Activated CD8-positive, alpha-beta memory T cell treated with anti-CD3 and anti-CD28 coated beads for 24 hours (primary cell): Measurements from ENCODE around the gene IBA57.

Experiments used
- DNase-seq: peaks from one replicate; pipeline ENCODE4 v3.0.0-alpha.2; 2020

Gene IBA57

DNA sequence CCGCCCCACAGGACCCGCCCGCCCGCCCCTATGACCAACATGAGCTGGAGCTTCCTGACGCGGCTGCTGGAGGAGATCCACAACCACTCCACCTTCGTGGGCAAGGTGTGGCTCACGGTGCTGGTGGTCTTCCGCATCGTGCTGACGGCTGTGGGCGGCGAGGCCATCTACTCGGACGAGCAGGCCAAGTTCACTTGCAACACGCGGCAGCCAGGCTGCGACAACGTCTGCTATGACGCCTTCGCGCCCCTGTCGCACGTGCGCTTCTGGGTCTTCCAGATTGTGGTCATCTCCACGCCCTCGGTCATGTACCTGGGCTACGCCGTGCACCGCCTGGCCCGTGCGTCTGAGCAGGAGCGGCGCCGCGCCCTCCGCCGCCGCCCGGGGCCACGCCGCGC, 7.9 kb upstream of the IBA57 start:
- no peak for DNase-seq

DNA sequence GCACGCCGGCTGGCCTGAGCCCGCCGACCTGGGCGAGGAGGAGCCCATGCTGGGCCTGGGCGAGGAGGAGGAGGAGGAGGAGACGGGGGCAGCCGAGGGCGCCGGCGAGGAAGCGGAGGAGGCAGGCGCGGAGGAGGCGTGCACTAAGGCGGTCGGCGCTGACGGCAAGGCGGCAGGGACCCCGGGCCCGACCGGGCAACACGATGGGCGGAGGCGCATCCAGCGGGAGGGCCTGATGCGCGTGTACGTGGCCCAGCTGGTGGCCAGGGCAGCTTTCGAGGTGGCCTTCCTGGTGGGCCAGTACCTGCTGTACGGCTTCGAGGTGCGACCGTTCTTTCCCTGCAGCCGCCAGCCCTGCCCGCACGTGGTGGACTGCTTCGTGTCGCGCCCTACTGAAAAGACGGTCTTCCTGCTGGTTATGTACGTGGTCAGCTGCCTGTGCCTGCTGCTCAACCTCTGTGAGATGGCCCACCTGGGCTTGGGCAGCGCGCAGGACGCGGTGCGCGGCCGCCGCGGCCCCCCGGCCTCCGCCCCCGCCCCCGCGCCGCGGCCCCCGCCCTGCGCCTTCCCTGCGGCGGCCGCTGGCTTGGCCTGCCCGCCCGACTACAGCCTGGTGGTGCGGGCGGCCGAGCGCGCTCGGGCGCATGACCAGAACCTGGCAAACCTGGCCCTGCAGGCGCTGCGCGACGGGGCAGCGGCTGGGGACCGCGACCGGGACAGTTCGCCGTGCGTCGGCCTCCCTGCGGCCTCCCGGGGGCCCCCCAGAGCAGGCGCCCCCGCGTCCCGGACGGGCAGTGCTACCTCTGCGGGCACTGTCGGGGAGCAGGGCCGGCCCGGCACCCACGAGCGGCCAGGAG, 7.2 kb upstream of the IBA57 start:
- DNase-seq, result no peak

DNA sequence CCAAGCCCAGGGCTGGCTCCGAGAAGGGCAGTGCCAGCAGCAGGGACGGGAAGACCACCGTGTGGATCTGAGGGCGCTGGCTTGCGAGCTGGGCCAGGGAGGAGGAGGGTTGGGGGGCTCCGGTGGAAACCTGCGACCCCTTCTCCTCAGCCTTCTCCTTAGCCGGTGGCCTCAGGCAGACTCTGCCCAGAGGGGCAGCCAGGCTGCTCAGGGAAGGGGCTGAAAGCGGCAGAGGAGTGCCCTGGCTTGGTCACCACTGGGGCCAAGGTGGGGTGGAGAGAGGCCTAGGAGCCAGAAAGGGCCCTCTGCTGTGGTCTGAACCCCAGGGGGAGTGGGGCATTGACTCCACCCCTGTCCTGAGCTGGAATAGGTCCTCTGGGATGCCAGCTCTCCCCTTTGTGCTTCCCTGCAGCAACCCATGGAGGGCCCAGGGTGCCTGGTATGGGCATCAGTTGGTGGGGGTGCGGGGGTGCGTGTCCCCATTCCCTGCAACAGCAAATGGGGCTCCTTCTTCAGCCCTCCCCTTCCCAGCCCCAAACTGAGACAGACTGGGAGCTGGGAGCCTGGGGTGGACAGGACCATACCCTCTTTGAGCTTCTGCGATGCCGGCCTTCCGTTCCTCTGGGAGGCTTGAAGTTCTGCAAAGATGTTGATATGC, 6.5 kb upstream of the IBA57 start:
- no peak for DNase-seq

DNA sequence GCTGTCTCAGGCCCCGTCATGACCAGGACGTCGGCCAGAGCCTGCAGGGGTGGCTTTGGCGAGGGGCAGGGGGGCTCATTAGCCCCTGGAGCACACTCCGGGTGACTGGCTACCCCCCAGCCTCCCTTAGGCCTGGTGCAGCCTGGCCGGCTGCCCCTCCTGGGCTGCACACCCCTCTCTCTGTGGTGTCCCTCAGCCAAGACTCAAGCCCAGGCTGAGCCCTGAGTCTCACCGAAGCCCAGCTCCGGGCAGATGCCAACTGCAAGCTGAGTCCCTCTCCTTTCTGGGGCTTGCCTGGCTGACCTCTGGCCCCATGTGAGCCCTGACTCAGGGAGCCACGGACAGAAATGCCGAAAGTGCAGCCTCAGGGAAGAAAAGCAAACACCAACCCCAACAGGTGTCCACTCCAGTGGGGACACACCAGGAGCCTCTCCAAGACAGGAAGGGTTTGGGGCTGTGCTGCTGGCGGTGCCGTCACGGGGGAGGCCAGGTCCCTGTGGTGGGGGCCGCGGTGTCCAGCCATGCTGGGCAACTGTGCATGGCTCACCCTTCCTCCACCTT, 5.3 kb upstream of the IBA57 start:
- DNase-seq, result no peak

DNA sequence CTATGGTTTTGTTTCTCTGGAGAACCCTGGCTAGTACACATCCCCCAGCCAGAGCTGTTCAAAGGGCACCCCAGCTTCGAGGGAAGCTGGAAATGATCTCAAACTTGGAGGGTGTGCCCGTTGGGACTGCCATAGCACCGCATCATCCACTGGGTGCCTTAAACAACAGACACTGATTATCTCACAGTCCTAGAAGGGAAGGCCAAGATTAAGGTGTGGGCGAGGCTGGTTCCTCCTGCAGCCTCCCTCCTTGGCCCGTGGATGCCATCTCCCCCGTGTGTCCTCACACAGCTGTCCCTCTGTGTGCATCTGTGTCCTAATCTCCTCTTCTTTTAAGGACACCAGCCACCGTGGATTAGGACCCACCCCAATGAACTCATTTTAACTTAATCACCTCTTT, 4.2 kb upstream of the IBA57 start:
- no peak for DNase-seq

DNA sequence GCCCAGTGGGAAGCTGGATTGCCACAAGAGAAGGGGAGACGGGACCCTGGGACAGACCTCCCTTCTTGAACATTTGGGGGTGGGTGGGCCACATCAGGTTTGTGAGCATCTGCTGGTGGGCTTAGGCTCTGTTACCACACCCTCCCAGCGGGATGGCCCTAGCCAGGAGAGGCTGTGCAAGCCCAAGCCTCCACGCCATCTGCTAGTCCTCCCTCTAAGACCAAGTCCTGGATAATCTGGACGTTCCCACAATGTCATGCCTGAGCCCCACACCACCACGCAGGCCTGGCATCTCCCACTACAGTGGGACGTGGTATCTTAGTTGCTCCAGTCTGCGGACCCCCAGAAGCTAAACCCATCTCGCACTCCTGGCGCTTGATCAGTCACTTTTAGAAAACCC, 3.7 kb upstream of the IBA57 start:
- no peak for DNase-seq

DNA sequence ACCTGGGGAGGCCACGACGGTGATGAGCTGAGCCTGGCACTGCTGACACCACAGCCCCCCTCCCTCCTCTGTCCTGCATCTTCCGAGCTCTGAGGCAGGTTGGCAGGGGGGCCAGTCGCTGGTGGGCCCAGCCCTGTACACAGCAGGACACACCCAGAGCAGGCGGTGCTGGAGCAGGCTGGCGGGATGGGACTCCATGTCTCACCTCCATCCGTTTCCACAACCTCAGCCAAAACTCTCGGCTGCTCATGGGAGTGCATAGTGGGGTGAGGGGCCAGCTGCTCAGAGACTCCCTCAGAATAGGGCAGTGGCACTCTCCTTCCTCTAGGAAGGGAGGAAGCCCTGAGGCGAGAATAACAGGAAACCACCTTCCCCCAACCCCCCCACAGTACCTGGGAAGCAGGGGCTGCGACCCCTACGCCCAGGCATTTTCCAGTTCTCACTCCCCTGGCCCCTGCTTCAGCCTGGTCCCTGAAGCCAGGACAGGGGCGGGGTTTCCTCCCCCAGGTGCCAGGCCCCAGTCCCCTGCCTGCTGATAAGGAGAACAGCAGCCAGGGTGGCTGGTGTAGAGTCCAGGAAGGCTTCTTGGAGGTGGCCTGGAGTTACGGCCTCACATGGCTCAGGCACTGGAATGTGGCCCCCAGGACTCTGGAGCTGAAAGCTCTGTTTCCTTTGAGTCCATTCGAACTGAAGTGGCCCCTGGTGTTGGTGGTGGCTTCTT, 3.2 kb upstream of the IBA57 start:
- no peak for DNase-seq

DNA sequence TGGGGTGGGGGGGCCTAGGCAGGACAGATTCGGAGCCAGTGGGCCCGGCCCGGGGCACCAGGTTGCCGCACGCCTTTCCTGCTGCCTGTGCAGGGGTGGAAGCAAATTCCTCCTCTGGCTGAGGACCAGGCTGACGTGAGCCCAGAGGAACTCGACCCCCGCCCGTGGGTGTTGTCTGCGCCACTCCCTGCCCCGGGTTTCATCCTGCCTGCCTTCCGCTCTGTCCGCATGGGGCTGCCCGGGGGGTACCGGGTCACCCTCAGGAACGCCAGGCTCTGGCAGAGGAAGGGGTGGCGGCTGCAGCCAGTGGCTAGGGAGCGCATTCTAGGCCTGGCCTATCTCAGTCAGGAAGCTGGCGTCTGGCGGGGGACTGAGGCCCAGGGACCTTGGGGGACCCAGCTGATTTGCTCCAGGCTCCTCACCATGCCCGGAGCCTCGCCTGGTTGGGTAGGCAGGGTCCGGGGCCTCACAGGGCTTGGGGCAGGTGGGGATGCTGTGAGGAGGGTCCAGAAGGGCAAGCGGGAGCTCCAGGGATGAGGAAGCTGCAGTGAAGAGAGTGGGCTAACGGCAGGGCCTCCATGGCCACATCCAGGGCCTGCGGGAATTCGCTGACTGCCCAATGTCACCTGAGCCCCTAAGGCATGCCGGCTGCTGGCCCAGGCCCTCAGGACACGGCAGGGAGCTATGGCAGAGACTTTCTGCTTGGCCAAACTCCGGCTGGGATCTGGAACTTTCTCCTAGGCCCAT, 2.4 kb upstream of the IBA57 start:
- no peak for DNase-seq

DNA sequence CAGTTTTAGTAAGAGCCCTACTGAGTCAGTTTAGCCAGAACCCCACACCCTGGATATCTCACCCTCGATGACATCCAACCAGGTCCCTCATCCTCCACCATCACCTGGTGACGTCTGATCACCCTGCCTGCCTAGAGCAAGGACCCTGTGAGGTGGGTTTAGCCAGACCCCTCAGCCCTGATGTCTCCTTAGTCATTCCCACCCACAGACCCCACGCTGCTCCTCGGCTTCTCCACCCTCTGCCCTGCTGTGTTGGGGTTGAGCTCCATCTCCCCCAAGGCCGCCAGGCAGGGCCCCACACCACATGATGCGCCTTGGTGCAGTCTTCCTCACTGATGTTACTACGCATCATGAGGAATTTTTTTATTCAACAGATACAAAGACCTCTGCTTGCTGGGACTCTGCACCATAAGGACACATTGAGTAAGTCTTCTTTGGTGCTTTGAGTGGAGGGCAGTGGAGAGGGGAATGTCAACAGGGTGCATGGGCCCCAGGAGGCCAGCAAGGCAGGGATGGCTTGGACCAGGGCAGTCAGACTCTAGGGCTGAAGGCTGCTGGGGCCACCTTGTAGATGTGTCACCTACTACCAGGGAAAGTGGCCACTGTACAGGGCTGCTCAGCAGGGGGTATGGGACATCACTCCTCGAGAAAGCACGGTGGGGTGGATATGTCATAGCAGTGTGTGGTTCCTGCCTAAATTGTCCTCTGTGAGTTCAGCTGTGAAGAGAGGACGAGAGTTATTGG, 1.7 kb upstream of the IBA57 start:
- DNase-seq, result no peak

DNA sequence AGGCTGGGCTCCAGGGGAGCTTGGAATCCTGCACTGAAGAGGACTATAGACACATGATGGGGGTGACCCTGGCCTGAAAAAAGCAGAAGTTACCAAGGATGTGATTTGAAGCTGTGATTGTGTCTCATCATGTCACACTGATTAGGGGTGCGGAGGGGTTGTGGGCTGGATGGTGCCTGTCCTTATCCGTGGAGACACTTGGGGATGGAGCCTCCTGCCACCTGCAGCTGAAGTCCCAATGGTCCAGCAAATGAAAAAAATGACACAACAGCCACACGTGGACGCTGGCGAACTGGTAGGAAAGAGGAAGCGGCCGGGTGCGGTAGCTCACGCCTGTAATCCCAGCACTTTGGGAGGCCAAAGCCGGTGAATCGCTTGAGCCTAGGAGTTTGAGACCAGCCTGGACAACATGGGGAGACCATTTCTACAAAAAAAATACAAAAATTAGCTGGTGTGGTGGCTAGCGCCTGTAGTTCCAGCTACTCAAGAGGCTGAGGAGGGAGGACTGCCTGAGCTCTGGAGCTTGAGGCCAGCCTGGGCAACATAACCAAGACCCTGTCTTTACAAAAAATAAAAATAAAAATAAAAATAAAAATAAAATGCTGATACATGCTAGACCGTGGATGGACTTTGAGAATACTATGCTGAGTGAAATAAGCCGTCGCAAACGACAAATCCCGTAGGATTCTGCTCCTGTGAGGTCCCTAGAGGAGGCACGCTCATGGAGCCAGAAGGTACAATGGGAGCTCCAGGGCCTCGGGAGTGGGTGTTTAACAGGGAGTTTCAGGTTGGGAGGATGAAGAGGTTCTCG, 838 bp upstream of the IBA57 start:
- DNase-seq, result no peak

DNA sequence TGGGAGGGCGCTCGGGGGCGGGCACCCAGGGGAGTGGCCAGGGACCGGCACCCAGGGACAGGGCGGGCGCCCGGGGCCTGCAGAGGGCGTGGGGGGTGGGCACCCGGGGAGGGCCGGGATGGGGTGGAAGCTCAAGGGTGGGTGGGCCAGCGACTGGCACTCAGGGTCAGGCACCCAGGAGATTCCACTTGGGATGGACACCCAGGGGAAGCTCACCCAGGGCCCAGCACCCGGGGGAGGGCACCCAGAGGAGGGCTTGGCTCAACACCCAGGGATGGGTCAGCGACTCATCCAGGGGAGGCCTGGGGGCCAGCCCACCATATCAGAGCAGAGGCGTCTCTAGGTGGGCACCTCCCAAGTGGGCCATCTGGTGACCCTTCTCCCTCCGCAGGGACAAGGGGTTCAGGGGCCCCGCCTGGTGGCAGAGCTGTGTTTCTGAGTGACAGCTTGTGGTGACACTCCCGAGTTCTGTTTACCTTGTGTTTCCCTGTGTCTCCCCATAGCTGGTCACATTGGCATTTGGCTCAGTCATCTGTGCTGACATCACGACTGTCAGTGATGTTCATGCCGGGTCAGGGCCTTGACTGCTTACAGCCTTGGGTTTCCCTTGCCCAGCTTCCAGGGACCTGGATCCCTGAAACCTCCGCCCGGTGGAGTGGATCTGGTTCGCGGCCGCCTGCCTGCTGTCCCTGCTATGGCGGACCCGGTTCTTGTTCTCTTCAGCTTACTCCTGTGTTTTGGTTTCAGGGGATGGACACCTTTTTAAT, 749 bp downstream of the IBA57 start:
- no peak for DNase-seq

DNA sequence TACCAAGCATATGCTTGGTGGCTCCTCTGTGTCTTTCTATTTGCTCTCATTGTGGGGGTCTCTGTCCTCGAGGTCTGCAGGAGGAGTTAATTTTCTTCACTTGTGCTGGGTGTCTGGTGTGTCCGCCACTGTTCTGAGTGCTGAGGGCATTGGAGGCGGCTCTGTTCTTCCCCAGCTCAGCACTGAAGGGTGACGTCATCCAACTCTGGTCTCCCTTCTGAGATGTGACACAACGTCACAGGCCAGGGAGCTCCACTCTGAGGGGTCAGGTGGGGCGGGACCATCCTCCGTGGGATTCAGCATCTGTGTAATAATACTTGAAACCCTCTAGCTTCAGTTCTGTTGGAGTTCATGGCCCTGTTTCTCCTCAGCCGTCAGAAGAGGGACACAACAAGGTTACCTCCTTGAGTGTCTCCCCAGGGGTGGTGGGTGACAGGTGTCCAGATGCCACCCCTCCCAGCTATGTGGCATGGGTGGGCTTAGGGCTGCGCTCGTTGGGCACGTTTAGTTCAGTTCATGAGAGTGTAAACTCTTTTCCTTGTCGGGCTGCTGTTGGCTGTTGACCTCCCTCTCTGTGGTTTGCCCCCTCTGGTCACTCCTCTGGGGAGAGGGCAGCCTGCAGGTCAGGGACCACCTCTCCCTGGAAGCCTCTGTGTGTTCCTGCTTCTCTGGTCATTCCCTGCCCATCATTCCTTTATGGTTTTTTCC, 3.1 kb downstream of the IBA57 start:
- DNase-seq, result no peak

DNA sequence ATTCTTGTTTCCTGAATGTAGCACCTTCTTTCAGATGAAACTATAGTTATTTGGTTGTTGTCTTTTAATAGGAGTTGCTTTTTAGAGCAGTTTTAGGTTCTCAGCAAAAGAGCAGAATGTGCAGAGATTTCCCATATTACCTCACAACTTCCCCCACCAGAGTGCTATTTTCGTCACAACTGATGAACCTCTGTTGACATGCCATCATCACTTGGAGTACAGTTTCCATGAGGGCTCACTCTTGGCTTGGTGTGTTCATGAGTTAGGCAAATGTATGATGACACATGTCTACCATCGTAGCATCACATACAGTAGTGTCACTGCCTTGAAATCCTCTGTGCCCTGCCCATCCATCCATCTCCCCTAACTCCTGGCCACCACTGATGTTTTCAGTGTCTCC, 3.7 kb downstream of the IBA57 start:
- no peak for DNase-seq

DNA sequence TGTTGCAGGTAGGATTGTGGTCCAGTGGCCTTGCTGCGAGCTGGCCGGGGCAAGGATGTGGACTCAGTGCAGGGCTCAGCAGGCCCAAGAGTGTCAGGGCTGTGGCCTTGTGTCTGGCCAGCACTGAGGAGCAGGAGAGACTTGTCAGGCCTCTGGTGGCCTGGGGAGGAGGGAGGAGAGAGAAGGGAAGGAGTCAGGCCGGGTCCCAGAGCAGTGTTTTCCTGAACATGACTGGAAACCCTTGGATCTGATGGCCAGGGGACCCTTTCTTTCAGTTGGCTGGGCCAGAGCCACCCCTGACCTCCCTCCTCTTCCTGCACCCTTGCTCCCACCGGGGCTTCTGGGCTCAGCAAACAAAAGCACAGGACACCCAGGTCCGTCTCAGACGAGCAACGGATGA, 5.1 kb downstream of the IBA57 start:
- DNase-seq, result no peak

DNA sequence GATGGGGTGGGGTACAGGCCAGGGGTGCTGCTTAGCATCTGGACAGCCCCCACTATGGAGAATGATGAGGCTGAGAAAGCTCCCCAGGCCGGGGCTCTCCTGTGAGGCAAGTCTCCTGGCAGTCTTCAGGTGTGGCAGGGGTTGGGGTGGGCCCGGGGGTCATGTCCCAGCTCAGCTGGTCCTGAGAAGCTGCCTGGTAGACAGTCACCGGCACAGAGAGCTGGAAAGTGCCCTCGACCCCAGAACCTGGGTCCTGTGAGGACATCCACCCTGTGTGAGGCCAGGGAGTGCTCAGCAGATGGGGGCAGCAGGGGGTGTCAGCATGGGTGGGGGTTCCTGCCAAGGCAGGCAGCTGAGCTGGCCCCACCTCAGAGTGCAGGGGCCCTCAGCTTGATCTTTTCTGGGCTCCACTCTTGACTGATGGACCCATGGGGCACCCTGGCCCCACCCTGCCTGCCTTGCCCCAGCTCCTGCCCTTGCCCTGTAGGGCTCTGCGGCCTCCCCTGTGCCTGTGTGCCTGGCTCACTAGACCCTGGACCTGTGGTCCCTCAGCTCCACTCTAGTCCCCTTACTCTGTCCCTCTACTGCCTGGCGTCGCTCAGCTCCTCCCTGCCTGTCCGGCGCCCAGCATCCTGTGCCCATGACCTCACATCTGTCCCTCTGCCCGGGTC, 5.8 kb downstream of the IBA57 start:
- no peak for DNase-seq

DNA sequence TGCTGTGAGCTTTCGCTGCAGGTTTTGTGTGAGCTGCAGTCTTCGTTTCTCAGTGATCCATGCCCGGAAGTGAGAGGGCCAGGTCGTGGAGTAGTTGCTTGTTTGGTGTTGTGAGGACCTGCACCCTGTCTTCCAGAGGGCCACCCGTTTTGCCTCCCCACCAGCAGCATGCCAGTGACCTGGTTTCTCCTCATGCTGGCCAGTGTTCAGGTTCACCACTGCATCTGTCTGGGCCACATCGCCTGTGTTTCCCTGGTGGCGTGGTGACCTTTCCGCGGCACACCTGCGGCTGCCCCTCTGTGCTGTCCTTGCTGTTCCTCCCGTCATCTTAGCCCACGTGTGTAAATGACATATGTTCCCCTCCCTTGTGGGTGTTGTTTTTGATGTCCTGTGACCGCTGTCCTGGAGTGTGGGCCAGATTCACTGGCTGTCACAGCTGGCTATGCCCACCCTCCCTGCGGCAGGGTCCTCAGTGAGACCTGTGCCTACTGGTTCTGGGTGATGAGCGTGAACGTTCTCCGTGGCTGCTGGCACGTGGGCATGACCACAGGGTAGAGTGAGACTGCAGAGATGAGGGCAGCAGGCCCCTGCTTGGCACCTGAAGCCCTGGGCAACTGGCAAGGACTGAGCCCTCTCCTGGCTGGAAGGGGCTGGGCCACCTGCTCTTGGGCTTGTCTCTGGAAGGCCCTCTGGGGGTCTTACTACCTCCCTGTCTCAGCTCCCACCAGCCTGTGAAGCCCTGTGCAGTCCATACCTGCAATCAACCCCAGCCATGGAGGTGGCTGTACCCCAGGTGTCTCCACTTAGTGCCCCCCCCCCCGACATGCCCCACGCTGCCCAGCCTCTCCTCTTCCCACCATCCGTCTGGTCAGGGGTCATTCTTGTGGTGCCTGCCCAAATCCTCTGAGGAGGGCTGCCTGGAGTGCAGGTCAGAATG, 7.3 kb downstream of the IBA57 start:
- DNase-seq, result no peak

DNA sequence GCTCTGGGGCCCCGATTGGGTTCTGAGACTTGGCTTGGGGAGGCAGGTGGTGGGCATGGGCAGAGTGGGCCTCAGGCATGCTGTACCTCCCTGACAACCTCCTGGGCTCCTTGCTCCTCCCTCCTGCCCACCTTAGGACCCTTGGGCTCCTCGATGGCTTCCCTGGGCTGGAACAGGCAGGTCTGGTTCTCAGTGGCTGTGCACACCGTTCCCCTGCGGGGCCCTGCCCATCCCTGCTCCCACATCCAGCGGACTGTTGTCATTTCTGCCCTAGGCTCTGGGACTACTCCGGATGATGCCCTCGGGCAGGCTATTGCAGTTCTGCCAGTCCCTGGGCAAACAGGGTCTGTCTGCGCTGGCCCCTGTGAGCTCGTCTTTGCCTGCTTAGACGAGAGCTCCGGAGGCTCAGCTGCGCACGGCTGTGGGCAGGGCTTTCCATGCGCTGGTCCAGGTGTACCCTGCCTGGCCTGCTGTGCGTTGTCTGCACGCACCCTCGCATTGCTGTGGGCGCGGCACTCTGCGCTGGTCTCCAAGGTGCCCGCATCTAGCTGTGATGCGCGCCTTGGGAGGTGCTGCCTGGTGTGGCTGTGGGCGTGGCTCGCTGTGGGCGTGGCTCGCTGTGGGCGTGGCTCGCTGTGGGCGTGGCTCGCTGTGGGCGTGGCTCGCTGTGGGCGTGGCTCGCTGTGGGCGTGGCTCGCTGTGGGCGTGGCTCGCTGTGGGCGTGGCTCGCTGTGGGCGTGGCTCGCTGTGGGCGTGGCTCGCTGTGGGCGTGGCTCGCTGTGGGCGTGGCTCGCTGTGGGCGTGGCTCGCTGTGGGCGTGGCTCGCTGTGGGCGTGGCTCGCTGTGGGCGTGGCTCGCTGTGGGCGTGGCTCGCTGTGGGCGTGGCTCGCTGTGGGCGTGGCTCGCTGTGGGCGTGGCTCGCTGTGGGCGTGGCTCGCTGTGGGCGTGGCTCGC, 8.2 kb downstream of the IBA57 start:
- peak; percentile 65 for DNase-seq
